ENCODE data around the gene OR6B1. TPM values are rescaled to one million over a fixed set of nuclear protein-coding genes. Genes with fewer than 3 reads are reported as not detected.
A peak's percentile ranks its signal among the peaks of the same experiment; 100 is the strongest.
"Not testable (repeated sequence)": the region's sequence is repeated elsewhere in the genome, so short reads cannot be mapped to it uniquely, and the experiment has no call there.

Gene OR6B1
- total RNA-seq, 1 experiment from 2014 or later = not detected

GRCh38 chr7:144038887-144039286 lies 38.8 kb downstream of the OR6B1 start:
- DNase-seq (ENCODE audit: low spot score) = no peak

- no peak for DNase-seq (ENCODE audit: low spot score)
Measured at GRCh38 chr7:144048648-144049047, 48.5 kb downstream of the OR6B1 start, which contains the start of gene OR2A5. Gene OR2A5 (plus strand): TSS chr7:144048948. CDS start chr7:144050402, 1,454 bp downstream.

- no peak for DNase-seq (ENCODE audit: low spot score)
Measured at GRCh38 chr7:144049491-144049890, 49.4 kb downstream of the OR6B1 start.

GRCh38 chr7:144050093-144050492 lies 50.0 kb downstream of the OR6B1 start:
- no peak for DNase-seq (ENCODE audit: low spot score)

- DNase-seq (ENCODE audit: low spot score) = not testable (repeated sequence)
Measured at GRCh38 chr7:144050884-144051283, 50.8 kb downstream of the OR6B1 start.

- DNase-seq (ENCODE audit: low spot score) = peak; percentile 17
Measured at GRCh38 chr7:144057954-144058353, 57.8 kb downstream of the OR6B1 start.

Other genes with a start within 250 kb of the OR6B1 start
- not detected in 2 replicates for gene CTAGE6, start 242.6 kb upstream of the OR6B1 start, total RNA-seq (2014; rRNA removed; shearing (Covaris generic))
- 37.6 and 58.3 TPM in 2 replicates for gene TCAF1, start 98.1 kb upstream of the OR6B1 start, total RNA-seq (2014; rRNA removed; shearing (Covaris generic))
- not detected in 2 replicates for gene OR2F2, start 65.1 kb upstream of the OR6B1 start, total RNA-seq (2014; rRNA removed; shearing (Covaris generic))
- not detected in 2 replicates for gene OR2F1, start 45.5 kb upstream of the OR6B1 start, total RNA-seq (2014; rRNA removed; shearing (Covaris generic))
- gene OR2A5, start 48.6 kb downstream of the OR6B1 start, total RNA-seq (2014; rRNA removed; shearing (Covaris generic)) = not detected in 2 replicates
- gene OR2A25, start 69.5 kb downstream of the OR6B1 start, total RNA-seq (2014; rRNA removed; shearing (Covaris generic)) = not detected in 2 replicates
- not detected in 2 replicates for gene OR2A12, start 86.0 kb downstream of the OR6B1 start, total RNA-seq (2014; rRNA removed; shearing (Covaris generic))
- not detected in 2 replicates for gene OR2A2, start 109.3 kb downstream of the OR6B1 start, total RNA-seq (2014; rRNA removed; shearing (Covaris generic))
- not detected in 2 replicates for gene OR2A14, start 122.9 kb downstream of the OR6B1 start, total RNA-seq (2014; rRNA removed; shearing (Covaris generic))
- 0.15 and 0.16 TPM in 2 replicates for gene CTAGE4, start 183.1 kb downstream of the OR6B1 start, total RNA-seq (2014; rRNA removed; shearing (Covaris generic))
- gene ARHGEF35, start 195.5 kb downstream of the OR6B1 start, total RNA-seq (2014; rRNA removed; shearing (Covaris generic)) = 0.43 and 0.93 TPM in 2 replicates
- not detected in 2 replicates for gene OR2A42, start 239.3 kb downstream of the OR6B1 start, total RNA-seq (2014; rRNA removed; shearing (Covaris generic))